GM12874 (cell line): ENCODE measurements around the gene ANKRD22.

ENCODE experiments used
- CTCF ChIP-seq: IDR thresholded peaks from 2 replicates; pipeline ENCODE4 v1.5.1; 2011; ENCODE audit warnings: low read depth, mild to moderate bottlenecking, control low read depth, low read length, moderate library complexity; ENCODE audit not compliant: insufficient read depth

Gene ANKRD22

GRCh38 chr10:88853155-88853881 lies 1.7 kb upstream of the ANKRD22 start:
- no peak for TF ChIP-seq CTCF

- no peak for TF ChIP-seq CTCF
Measured at GRCh38 chr10:88852327-88852726, 683 bp upstream of the ANKRD22 start.

- TF ChIP-seq CTCF, result no peak
Measured at GRCh38 chr10:88850712-88851111, 932 bp downstream of the ANKRD22 start.

GRCh38 chr10:88849234-88849633 lies 2.4 kb downstream of the ANKRD22 start:
- no peak for TF ChIP-seq CTCF

GRCh38 chr10:88848499-88848898 lies 3.1 kb downstream of the ANKRD22 start:
- TF ChIP-seq CTCF, result no peak

- no peak for TF ChIP-seq CTCF
Measured at GRCh38 chr10:88843171-88843570, 8.5 kb downstream of the ANKRD22 start.

- TF ChIP-seq CTCF, result no peak
Measured at GRCh38 chr10:88841316-88842111, 10.1 kb downstream of the ANKRD22 start.
